ENCODE results near the gene MYT1. TPM values are rescaled to one million over a fixed set of nuclear protein-coding genes. Genes with fewer than 3 reads are reported as not detected.

MYT1 gene
- total and polyA plus RNA-seq, 2 of the 13 experiments (the other 11 are each of a cell fraction or from before 2014, with no cell fraction given) = 0.58 to 2.5 TPM

GRCh38 chr20:64223526-64224067 lies 59.3 kb downstream of the MYT1 start (continued):
- no peak for TF ChIP-seq ZUFSP (CRISPR knock-in tag; IDR thresholded peaks at IDR 0.05; ENCODE audit: borderline replicate concordance)
- TF ChIP-seq RBFOX2 (IDR thresholded peaks at IDR 0.05; ENCODE audit: low read depth, low read length) = no peak
- no peak for TF ChIP-seq NFE2L2 (IDR thresholded peaks at IDR 0.05; ENCODE audit: low read length)
- TF ChIP-seq ZNF124 (CRISPR knock-in tag; IDR thresholded peaks at IDR 0.05) = peak; percentile 76; the same call in 1 of the 2 replicates
- TF ChIP-seq ZNF331 (CRISPR knock-in tag; IDR thresholded peaks at IDR 0.05) = peak; percentile 88
- TF ChIP-seq REST (IDR thresholded peaks at IDR 0.05; ENCODE audit: borderline replicate concordance in 1 of 2, low read depth in 1 of 2, low read length in 2 of 2) = peak; percentile 1 to 9; a peak in 3 of 4 replicates
- no peak for TF ChIP-seq ZNF207 (IDR thresholded peaks at IDR 0.05; ENCODE audit: borderline replicate concordance)
- no peak for TF ChIP-seq ZNF180 (CRISPR knock-in tag; IDR thresholded peaks at IDR 0.05; ENCODE audit: borderline replicate concordance, low read depth)
- no peak for TF ChIP-seq ZNF142 (CRISPR knock-in tag; IDR thresholded peaks at IDR 0.05)
- TF ChIP-seq MAFK (conservative IDR thresholded peaks at IDR 0.05 in 1 of 2, IDR thresholded peaks at IDR 0.05 in 1 of 2; ENCODE audit: low read length in 2 of 2) = no peak
- TF ChIP-seq CEBPZ (IDR thresholded peaks at IDR 0.05; ENCODE audit: low read length) = no peak

Measured in HepG2 (cell line).